HEK293 (cell line): ENCODE measurements around the gene FBL.
A peak's percentile ranks its signal among the peaks of the same experiment; 100 is the strongest.

Source experiments
- CTCF ChIA-PET: fragments of 350-600 bp; formaldehyde crosslinking; extraction: SDS; loops from one replicate; lab custom pipeline; 2021; ENCODE audit warnings: antibody characterized with exemption; lab: Yijun Ruan, JAX
- POLR2A ChIA-PET: fragments of 300-600 bp; formaldehyde crosslinking; extraction: SDS; loops from one replicate; lab custom pipeline; 2020; ENCODE audit warnings: antibody characterized with exemption, inconsistent platforms; lab: Yijun Ruan, JAX
- H3K27ac ChIP-seq: fragments of 200-500 bp; sonication (Bioruptor generic); 2 replicates; pipeline ENCODE4 v1.5.1; 2014; ENCODE audit warnings: low read depth, low read length, control low read depth, inconsistent platforms; ENCODE audit errors: extremely low read depth
- H3K36me3 ChIP-seq, 2 experiments: fragments of 200-500 bp in 1 of 2; sonication (Bioruptor generic) in 1 of 2; 1 replicate in 1 of 2; 2 replicates in 1 of 2; pipeline ENCODE4 v1.5.1; 2014 to 2017; ENCODE audit warnings: inconsistent platforms in 2 of 2, low read length in 2 of 2; ENCODE audit not compliant: control insufficient read depth in 2 of 2, insufficient read depth in 1 of 2
- H3K4me1 ChIP-seq: fragments of 200-500 bp; sonication (Bioruptor generic); 2 replicates; pipeline ENCODE4 v1.5.1; 2014; ENCODE audit warnings: mild to moderate bottlenecking, low read length, inconsistent platforms; ENCODE audit not compliant: control insufficient read depth, insufficient read depth
- H3K4me3 ChIP-seq: 2 replicates; pipeline ENCODE4 v1.5.1; 2011; ENCODE audit warnings: low read depth, mild to moderate bottlenecking, control low read depth, low read length, moderate library complexity
- H3K9me3 ChIP-seq: fragments of 200-500 bp; sonication (Bioruptor generic); 2 replicates; pipeline ENCODE4 v1.5.1; 2014; ENCODE audit warnings: low read depth, low read length, inconsistent platforms; ENCODE audit not compliant: control insufficient read depth, insufficient read depth
- FEZF1 ChIP-seq: fragments of 450-650 bp; formaldehyde crosslinking; IDR thresholded peaks from 2 replicates; pipeline ENCODE4 v1.5.1; 2016; ENCODE audit warnings: missing biosample characterization, missing genetic modification characterization
- GLIS2 ChIP-seq: fragments of 450-650 bp; formaldehyde crosslinking; IDR thresholded peaks from 2 replicates; pipeline ENCODE4 v1.5.1; 2016; ENCODE audit warnings: missing biosample characterization, missing genetic modification characterization
- INSM2 ChIP-seq: fragments of 450-650 bp; formaldehyde crosslinking; IDR thresholded peaks from 2 replicates; pipeline ENCODE4 v1.5.1; 2016; ENCODE audit warnings: missing biosample characterization, missing genetic modification characterization
- MYNN ChIP-seq: fragments of 450-650 bp; formaldehyde crosslinking; IDR thresholded peaks from 2 replicates; pipeline ENCODE4 v1.5.1; 2016; ENCODE audit warnings: missing biosample characterization, missing genetic modification characterization, borderline replicate concordance
- PRDM6 ChIP-seq: fragments of 450-650 bp; formaldehyde crosslinking; IDR thresholded peaks from 2 replicates; pipeline ENCODE4 v1.5.1; 2017; ENCODE audit warnings: missing biosample characterization, missing genetic modification characterization
- ZBTB17 ChIP-seq: fragments of 450-650 bp; formaldehyde crosslinking; IDR thresholded peaks from 2 replicates; pipeline ENCODE4 v1.5.1; 2016; ENCODE audit warnings: missing biosample characterization, missing genetic modification characterization
- ZNF121 ChIP-seq: fragments of 450-650 bp; formaldehyde crosslinking; IDR thresholded peaks from 2 replicates; pipeline ENCODE4 v1.5.1; 2016; ENCODE audit warnings: missing biosample characterization, missing genetic modification characterization
- ZNF274 ChIP-seq, 2 experiments: fragments of 200-500 bp in 1 of 2; fragments of 450-650 bp in 1 of 2; sonication (Bioruptor generic) in 1 of 2; formaldehyde crosslinking in 1 of 2; IDR thresholded peaks; 2 replicates each; pipeline versions ENCODE4 v1.5.1 to v1.6.1; 2014 to 2016; ENCODE audit warnings: borderline replicate concordance in 1 of 2, inconsistent platforms in 1 of 2, low read length in 1 of 2, missing biosample characterization in 1 of 2, missing genetic modification characterization in 1 of 2
- ZNF394 ChIP-seq: fragments of 450-650 bp; formaldehyde crosslinking; IDR thresholded peaks from 2 replicates; pipeline ENCODE4 v1.5.1; 2016; ENCODE audit warnings: missing biosample characterization, missing genetic modification characterization, mild to moderate bottlenecking, moderate library complexity, borderline replicate concordance
- ZNF473 ChIP-seq: fragments of 450-650 bp; formaldehyde crosslinking; IDR thresholded peaks from 2 replicates; pipeline ENCODE4 v1.5.1; 2017; ENCODE audit warnings: missing biosample characterization, missing genetic modification characterization
- ZNF529 ChIP-seq: fragments of 450-650 bp; formaldehyde crosslinking; IDR thresholded peaks from 2 replicates; pipeline ENCODE4 v1.5.1; 2017; ENCODE audit warnings: missing genetic modification characterization, missing biosample characterization; ENCODE audit not compliant: insufficient replicate concordance
- ZNF600 ChIP-seq: fragments of 450-650 bp; formaldehyde crosslinking; IDR thresholded peaks from 2 replicates; pipeline ENCODE4 v1.5.1; 2016; ENCODE audit warnings: missing biosample characterization, missing genetic modification characterization
- ZNF621 ChIP-seq: fragments of 450-650 bp; formaldehyde crosslinking; IDR thresholded peaks from 2 replicates; pipeline ENCODE4 v1.5.1; 2017; ENCODE audit warnings: missing biosample characterization, missing genetic modification characterization
- ZNF623 ChIP-seq: fragments of 450-650 bp; formaldehyde crosslinking; IDR thresholded peaks from 2 replicates; pipeline ENCODE4 v1.5.1; 2016; ENCODE audit warnings: missing biosample characterization, missing genetic modification characterization
- ZNF624 ChIP-seq: fragments of 450-650 bp; formaldehyde crosslinking; IDR thresholded peaks from 2 replicates; pipeline ENCODE4 v1.5.1; 2017; ENCODE audit warnings: missing biosample characterization, missing genetic modification characterization
- ZSCAN5A ChIP-seq: fragments of 450-650 bp; formaldehyde crosslinking; IDR thresholded peaks from 2 replicates; pipeline ENCODE4 v1.5.1; 2016; ENCODE audit warnings: missing biosample characterization, missing genetic modification characterization
- TF ChIP-seq, protein P1 (sequence below): sonication (generic); formaldehyde crosslinking; IDR thresholded peaks from 2 replicates; pipeline ENCODE4 v1.8.1; 2022; ENCODE audit warnings: mild to moderate bottlenecking, moderate library complexity, missing genetic modification reagents
- TF ChIP-seq, protein P2 (sequence below): fragments of 450-650 bp; formaldehyde crosslinking; IDR thresholded peaks from 2 replicates; pipeline ENCODE4 v1.5.0; 2017; ENCODE audit warnings: missing biosample characterization, missing genetic modification characterization, borderline replicate concordance

FBL gene

DNA sequence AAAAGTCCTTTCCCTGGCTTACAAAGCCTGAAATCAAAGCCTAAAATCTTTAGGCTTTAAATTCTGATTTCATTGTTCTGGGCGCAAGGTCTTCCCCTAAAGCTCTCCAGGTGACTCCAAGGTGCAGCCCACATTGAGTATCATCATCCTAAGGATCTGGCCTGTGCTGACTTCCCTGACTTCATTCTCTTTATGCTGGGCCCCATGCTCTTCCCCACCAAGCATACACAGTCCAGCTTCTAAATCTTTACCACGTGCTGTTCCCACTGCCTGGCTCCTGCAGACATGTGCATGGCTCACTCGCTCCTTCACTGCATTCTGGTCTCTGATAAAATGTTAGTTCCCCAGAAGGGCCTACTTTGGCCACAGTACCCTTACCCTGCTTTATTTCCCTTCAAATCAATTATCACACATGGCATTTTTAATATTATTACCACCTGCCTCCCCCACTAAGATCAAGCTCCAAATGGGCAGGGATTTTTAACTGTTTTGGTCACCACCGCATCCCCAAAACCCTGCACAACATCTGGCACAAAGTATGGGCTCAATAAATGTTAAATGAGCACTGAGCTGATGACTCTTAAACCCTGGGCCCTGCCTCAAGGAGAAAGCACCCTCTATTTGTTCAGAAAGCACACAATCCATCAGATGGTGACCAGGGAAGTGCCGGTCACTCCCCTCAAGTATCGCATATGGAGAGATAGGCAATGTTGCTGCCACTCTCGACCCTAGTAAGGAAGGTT, 3.3 kb downstream of the FBL start (continued):
- TF ChIP-seq ZNF394 (tag by site-specific recombination), result 0 out of 2 replicates have a peak, but pooled peaks have one; percentile 5
- TF ChIP-seq ZNF624, result no peak
- TF ChIP-seq ZNF621 (tag by site-specific recombination), result no peak
- TF ChIP-seq ZSCAN5A (tag by site-specific recombination), result no peak
- TF ChIP-seq ZNF623 (tag by site-specific recombination), result no peak
- TF ChIP-seq ZNF473 (tag by site-specific recombination), result no peak
- no peak for TF ChIP-seq ZNF529 (tag by site-specific recombination)
- no peak for TF ChIP-seq GLIS2
- TF ChIP-seq ZBTB17 (tag by site-specific recombination), result 0 out of 2 replicates have a peak, but pooled peaks have one; percentile 42
- TF ChIP-seq, protein P1, sequence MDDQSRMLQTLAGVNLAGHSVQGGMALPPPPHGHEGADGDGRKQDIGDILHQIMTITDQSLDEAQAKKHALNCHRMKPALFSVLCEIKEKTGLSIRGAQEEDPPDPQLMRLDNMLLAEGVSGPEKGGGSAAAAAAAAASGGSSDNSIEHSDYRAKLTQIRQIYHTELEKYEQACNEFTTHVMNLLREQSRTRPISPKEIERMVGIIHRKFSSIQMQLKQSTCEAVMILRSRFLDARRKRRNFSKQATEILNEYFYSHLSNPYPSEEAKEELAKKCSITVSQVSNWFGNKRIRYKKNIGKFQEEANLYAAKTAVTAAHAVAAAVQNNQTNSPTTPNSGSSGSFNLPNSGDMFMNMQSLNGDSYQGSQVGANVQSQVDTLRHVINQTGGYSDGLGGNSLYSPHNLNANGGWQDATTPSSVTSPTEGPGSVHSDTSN (CRISPR knock-in tag), result no peak
- TF ChIP-seq INSM2 (tag by site-specific recombination), result no peak
- TF ChIP-seq ZNF600 (tag by site-specific recombination), result no peak

DNA sequence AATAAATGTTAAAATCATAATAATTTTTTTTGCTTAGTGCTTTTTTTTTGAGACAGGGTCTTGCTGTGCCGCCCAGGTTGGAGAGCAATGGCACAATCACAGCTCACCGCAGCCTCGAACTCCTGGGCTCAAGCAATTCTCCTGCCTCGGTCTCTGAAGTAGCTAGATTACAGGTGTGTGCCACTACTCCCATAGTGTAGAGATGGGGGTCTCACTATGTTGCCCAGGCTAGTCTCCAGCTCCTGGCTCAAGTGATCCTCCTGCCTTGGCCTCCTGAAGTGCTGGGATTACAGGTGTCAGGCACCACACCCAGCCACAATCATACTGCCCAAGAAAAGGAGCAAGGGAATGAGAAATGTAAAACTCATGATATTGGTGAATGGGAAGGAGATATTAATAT, 5.1 kb downstream of the FBL start:
- TF ChIP-seq ZNF274 (IDR thresholded peaks at IDR 0.05; ENCODE audit: low read length) (no peak), ZNF274 (tag by site-specific recombination; IDR thresholded peaks at IDR 0.05; ENCODE audit: borderline replicate concordance) (no peak), FEZF1 (tag by site-specific recombination) (no peak), PRDM6 (tag by site-specific recombination) (no peak), ZNF121 (peak; percentile 99), MYNN (no peak)
- TF ChIP-seq, protein P2, sequence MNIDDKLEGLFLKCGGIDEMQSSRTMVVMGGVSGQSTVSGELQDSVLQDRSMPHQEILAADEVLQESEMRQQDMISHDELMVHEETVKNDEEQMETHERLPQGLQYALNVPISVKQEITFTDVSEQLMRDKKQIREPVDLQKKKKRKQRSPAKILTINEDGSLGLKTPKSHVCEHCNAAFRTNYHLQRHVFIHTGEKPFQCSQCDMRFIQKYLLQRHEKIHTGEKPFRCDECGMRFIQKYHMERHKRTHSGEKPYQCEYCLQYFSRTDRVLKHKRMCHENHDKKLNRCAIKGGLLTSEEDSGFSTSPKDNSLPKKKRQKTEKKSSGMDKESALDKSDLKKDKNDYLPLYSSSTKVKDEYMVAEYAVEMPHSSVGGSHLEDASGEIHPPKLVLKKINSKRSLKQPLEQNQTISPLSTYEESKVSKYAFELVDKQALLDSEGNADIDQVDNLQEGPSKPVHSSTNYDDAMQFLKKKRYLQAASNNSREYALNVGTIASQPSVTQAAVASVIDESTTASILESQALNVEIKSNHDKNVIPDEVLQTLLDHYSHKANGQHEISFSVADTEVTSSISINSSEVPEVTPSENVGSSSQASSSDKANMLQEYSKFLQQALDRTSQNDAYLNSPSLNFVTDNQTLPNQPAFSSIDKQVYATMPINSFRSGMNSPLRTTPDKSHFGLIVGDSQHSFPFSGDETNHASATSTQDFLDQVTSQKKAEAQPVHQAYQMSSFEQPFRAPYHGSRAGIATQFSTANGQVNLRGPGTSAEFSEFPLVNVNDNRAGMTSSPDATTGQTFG (tag by site-specific recombination), result no peak
- Histone ChIP-seq H3K36me3 (peaks cover 48 to 58% of the 10 kb centered on the region in 2 experiments), H3K4me3 (no peak overlapping the region), H3K9me3 (no peaks in the 10 kb centered on the region), H3K4me1 (peaks cover 42% of the 10 kb centered on the region), H3K27ac (peak overlapping the region; percentile 40; the same call in 1 of the 2 replicates)
- POLR2A ChIA-PET, result interaction anchor here (6.5 kb wide), 1 partner anchor 7 kb away, joined by 124 read pairs; the partner anchor contains the start of gene DYRK1B
- CTCF ChIA-PET, result interaction anchor here (0.5 to 7.8 kb wide), 8 partner anchors 8 to 359 kb away, joined by 3 to 237 read pairs (median 62); partner anchors contain the start of genes DYRK1B and PSMC4
